ENCODE data around the gene TFPT. TPM values are rescaled to one million over a fixed set of nuclear protein-coding genes. Genes with fewer than 3 reads are reported as not detected.

The TFPT gene
- total RNA-seq, 1 experiment from 2014 or later: 34.2 TPM

DNA sequence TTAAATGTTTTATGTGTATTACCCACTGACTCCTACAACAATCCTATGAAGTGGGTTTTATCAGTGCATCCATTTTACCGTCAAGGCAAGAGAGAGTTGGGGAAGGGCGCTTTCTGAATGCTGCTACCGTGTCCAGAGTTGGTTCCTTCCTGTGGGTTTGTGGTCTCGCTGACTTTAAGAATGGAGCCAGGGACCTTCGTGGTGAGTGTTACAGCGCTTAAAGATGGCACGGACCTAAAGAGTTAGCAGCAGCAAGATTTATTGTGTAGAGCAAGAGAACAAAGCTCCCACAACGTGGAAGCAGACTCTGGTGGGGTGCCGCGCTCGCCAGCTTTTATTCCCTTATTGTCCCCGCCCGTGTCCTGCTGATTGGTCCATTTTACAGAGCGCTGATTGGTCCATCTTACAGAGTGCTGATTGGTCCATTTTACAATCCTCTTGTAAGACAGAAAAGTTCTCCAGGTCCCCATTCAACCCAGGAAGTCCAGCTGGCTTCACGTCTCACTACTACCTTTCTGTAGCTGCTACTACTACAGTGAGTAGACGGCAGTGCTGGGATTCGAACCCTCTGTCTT lies 20.9 kb downstream of the TFPT start:
- H3K36me3 Mint-ChIP-seq (ENCODE audit: insufficient read depth, unreplicated experiment): peaks cover 13% of the 10 kb centered on the region
- CTCF ChIA-PET: no interaction called here
- TF ChIP-seq, protein P1, sequence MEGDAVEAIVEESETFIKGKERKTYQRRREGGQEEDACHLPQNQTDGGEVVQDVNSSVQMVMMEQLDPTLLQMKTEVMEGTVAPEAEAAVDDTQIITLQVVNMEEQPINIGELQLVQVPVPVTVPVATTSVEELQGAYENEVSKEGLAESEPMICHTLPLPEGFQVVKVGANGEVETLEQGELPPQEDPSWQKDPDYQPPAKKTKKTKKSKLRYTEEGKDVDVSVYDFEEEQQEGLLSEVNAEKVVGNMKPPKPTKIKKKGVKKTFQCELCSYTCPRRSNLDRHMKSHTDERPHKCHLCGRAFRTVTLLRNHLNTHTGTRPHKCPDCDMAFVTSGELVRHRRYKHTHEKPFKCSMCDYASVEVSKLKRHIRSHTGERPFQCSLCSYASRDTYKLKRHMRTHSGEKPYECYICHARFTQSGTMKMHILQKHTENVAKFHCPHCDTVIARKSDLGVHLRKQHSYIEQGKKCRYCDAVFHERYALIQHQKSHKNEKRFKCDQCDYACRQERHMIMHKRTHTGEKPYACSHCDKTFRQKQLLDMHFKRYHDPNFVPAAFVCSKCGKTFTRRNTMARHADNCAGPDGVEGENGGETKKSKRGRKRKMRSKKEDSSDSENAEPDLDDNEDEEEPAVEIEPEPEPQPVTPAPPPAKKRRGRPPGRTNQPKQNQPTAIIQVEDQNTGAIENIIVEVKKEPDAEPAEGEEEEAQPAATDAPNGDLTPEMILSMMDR (IDR thresholded peaks at IDR 0.05; ENCODE audit: unreplicated experiment): no peak
- no peak overlapping the region for H3K4me3 Mint-ChIP-seq (ENCODE audit: low read depth, unreplicated experiment)
- intact Hi-C loops (cut with micrococcal nuclease; ENCODE audit: unreplicated experiment): loop anchor here (10.0 kb wide), 1 partner anchor 290 kb away; no protein-coding TSS in a partner anchor
- peaks cover 14% of the 10 kb centered on the region for H3K4me1 Mint-ChIP-seq (ENCODE audit: low read depth, unreplicated experiment)
- H3K27me3 Mint-ChIP-seq (ENCODE audit: unreplicated experiment): peaks cover 33% of the 10 kb centered on the region
- DNase-seq: no peak
- no TSS peak for BruUV-seq (replicated peaks)
- H3K9me3 Mint-ChIP-seq (ENCODE audit: low read depth, unreplicated experiment): no peaks in the 10 kb centered on the region
- H3K27ac Mint-ChIP-seq (ENCODE audit: unreplicated experiment): no peak overlapping the region

DNA sequence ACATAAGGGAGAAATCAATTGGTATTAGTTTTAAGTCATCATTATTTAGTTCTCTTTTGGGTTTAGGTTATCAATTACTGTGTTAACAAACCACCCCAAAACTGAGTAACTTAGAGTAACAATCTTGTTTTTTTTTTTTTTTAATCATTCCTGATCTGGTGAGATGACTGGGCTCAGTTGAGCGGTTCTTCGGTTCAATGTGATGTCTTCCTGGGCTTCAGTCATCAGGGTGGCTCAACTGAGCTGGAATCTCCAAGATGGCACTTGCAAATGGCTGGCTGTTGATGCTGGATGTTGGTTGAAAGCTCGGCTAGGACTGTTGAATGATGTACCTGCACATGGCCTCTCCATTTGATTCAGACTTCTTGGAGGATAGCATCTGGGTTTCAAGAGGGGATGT lies 31.0 kb downstream of the TFPT start:
- no TSS peak for BruUV-seq (replicated peaks)
- no peaks in the 10 kb centered on the region for H3K36me3 Mint-ChIP-seq (ENCODE audit: insufficient read depth, unreplicated experiment)
- H3K4me3 Mint-ChIP-seq (ENCODE audit: low read depth, unreplicated experiment): no peak overlapping the region
- H3K9me3 Mint-ChIP-seq (ENCODE audit: low read depth, unreplicated experiment): peaks cover 7% of the 10 kb centered on the region
- no peak overlapping the region for H3K27ac Mint-ChIP-seq (ENCODE audit: unreplicated experiment)
- TF ChIP-seq, protein P1 (IDR thresholded peaks at IDR 0.05; ENCODE audit: unreplicated experiment): no peak
- DNase-seq: no peak
- H3K27me3 Mint-ChIP-seq (ENCODE audit: unreplicated experiment): peaks cover 42% of the 10 kb centered on the region
- H3K4me1 Mint-ChIP-seq (ENCODE audit: low read depth, unreplicated experiment): no peaks in the 10 kb centered on the region
- intact Hi-C loops (cut with micrococcal nuclease; ENCODE audit: unreplicated experiment): no loop called here
- CTCF ChIA-PET: no interaction called here

DNA sequence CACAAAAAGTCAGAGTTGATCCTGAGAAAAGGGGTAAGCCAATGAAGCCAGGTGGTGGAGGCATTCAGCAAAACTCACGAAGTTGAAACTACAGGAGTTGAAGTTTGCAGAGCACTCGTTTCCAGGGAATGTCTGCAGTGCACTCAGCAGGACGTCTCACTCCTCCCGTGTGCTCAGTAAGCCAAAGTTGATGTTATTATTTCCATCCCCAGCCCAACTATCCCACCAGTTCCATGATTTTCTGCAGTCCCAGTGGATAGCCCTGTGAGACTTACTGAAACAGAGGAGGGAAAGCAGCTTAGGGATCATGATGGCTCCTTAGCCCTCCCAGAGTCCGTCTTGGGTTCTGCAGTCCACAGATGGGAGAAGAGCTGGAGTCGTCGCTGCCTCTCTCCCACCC lies 34.4 kb downstream of the TFPT start, which contains the start of gene TARM1:
Gene TARM1, minus strand, starts transcription at position 334 of the 400 bp plus-strand sequence. Its CDS starts 25 bp downstream, at position 309.
- Mint-ChIP-seq H3K27ac (ENCODE audit: unreplicated experiment) (no peak within 1 kb of the TSS), H3K4me1 (ENCODE audit: low read depth, unreplicated experiment) (no peaks in the 10 kb centered on the region), H3K9me3 (ENCODE audit: low read depth, unreplicated experiment) (peaks cover 7% of the 10 kb centered on the region), H3K27me3 (ENCODE audit: unreplicated experiment) (peaks cover 8% of the 10 kb centered on the region), H3K36me3 (ENCODE audit: insufficient read depth, unreplicated experiment) (no peaks in the 10 kb centered on the region), H3K4me3 (ENCODE audit: low read depth, unreplicated experiment) (no peak within 1 kb of the TSS)
- CTCF ChIA-PET: no interaction called here
- BruUV-seq (replicated peaks): no TSS peak
- intact Hi-C loops (cut with micrococcal nuclease; ENCODE audit: unreplicated experiment): no loop called here
- TF ChIP-seq, protein P1 (IDR thresholded peaks at IDR 0.05; ENCODE audit: unreplicated experiment): no peak
- no peak for DNase-seq

DNA sequence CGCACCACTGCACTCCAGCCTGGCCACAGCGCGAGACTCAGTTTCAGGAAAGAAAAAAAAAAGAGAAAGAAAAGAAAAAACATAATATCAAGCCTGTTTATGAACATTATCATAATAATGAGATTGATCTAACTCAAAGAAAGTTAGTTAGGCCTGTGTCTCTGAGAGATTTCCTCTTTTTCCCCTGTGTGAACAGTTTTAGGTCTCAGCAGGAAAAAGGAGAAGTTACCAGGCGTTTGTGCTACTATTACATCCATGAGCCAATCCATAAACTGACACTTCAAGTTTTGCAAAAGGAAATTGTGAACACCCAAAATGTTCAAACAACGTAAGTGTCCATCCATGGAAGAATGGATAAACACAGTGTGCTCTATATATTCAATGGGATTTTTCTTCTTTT lies 38.1 kb downstream of the TFPT start:
- no TSS peak for BruUV-seq (replicated peaks)
- TF ChIP-seq, protein P1 (IDR thresholded peaks at IDR 0.05; ENCODE audit: unreplicated experiment): no peak
- CTCF ChIA-PET: interaction anchor here (0.7 kb wide), 1 partner anchor 22 kb away, joined by 6 read pairs; no protein-coding TSS in a partner anchor
- intact Hi-C loops (cut with micrococcal nuclease; ENCODE audit: unreplicated experiment): no loop called here
- Mint-ChIP-seq H3K4me3 (ENCODE audit: low read depth, unreplicated experiment) (no peak overlapping the region), H3K4me1 (ENCODE audit: low read depth, unreplicated experiment) (no peaks in the 10 kb centered on the region), H3K27ac (ENCODE audit: unreplicated experiment) (no peak overlapping the region), H3K9me3 (ENCODE audit: low read depth, unreplicated experiment) (peaks cover 7% of the 10 kb centered on the region), H3K27me3 (ENCODE audit: unreplicated experiment) (no peaks in the 10 kb centered on the region), H3K36me3 (ENCODE audit: insufficient read depth, unreplicated experiment) (no peaks in the 10 kb centered on the region)
- no peak for DNase-seq

Data from Calu3 (cell line).